HG02678 (cell line): ENCODE results near the gene ME3.
"Not testable (repeated sequence)": the region's sequence is repeated elsewhere in the genome, so short reads cannot be mapped to it uniquely, and the experiment has no call there.

Experiments
- ATAC-seq: cut with Tn5 transposase; IDR thresholded peaks from one replicate; pipeline ENCODE4 v1.9.1; 2021; ENCODE audit warnings: mild to moderate bottlenecking, moderate library complexity; ENCODE audit not compliant: unreplicated experiment

Gene ME3

DNA sequence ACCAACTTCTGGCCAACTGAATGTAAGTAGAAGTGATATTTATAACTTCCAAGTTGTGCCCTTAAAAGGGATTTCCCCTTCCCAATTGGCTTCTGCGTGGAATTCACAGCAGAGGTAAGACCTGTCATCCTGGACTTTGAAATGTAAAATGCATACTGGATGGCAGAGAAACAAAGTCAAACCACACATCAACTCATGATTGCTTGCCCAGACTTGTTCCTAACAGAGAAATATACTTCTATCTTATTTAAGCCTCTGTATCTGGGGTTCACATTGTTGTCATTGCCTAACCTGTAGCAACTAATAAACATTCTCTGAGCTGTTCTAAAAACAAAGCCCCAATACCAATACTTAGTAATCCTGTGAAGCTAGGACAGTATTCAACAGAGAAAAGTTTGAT lies 6.2 kb downstream of the ME3 start:
- ATAC-seq, result no peak

DNA sequence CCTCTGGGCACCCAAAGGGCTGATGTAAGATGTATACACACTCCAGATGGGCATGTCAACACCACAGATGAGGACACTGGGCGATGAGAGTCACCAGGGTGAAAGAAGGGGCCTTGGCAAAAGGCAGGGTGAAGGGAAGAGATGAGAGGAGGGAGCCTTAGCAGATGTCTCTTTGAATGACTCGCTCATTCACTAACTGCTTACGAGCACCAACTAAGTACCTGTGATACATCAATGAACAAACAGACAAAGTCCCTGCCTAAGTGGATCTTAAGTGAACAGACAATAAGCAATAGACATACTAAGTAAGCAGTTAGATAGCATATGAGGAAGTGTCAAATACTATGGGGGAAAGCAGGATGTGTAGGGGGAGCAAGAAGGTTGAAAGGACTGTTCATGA lies 7.5 kb downstream of the ME3 start:
- no peak for ATAC-seq

DNA sequence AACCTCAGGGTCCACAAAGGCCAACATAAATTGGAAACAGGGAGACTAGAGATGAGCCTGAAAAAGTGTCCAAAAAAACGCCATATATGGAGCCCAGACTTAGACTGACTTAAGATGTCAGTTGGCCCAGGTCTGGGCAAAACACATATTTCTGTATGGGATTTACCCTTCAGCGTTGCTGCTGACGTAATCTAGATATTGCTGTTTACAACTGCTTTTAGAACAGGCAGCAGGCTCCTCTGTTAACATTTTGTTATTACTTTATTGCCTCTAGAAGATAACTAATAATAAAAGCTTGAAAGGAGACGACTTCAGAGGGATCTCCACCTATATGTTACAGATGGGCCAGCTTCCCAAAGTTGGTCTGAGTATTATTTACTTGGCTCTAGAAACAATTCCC lies 8.7 kb downstream of the ME3 start:
- ATAC-seq, result no peak

DNA sequence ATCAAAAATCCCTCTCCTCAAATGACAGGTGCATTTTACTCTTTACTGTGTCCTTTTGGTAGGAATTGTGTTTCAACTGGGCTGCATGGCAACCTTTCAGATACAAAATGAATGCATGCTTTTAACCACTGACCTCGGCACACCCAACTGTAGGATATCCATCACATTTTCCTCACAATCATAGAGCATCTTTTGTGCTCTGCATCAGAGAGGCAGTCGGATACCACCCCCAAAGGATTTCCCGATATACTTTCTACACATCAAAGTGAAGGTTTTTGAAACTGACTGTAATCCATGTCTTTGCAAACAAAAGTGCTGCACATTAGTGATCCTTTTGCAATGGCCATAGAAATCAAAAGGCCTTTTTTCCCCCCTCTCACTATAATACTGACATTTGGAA lies 9.1 kb downstream of the ME3 start:
- no peak for ATAC-seq

DNA sequence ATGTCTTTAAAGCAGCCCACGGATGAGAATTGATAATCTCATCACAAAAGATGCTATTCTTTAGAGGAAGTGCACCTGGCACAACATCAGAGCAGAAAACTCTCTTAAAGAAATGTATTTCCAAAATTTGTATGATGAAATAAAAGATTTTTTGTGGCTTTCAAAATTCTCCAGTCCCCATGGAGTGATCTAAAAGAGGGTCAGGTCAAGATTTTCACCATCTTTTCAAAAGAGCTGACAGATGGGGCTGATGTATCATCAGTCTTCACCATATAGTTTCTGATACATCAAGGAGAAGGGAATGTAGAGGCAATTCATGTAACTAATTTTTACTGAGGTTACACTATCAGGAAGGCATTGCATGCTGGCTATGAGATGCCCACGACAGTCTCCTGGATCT lies 11.7 kb downstream of the ME3 start:
- no peak for ATAC-seq

DNA sequence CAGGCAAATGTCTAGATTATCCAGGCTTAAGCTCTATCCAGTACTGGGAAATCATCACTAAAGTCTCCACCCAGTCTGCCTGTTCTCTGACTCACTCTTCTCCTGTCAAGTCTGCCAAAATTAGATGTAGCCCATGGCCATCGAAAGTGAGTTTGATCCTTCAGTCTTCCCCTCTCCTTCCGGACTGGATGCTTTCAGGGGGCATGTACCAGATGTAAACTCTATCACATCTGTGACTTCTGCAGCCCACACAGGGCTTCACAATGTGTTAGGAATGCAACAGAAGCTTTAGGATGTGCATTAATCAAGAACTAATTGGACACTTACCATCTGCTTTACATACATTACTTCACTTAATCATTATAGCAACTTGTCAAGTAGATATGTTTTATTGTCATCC lies 12.3 kb downstream of the ME3 start:
- no peak for ATAC-seq

DNA sequence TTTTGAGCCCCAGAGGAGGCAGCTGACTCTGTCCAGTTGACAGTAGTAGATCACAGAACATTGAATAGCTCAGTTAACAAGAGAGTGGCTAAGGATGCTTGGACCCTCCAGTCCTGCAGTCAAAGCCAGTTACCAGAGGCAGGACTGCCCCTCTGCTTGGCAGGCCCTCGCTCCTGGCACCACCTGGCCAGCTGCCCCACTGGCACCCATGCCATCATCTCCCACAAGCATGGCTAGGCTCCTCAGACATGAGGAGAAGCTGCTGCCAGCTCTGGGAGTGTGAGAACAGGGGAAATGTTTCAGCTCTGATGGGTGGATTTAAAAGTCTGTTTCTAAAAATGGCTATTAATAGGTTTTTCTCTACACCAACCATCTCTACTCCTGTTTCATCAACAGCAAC lies 13.9 kb downstream of the ME3 start:
- ATAC-seq, result no peak

DNA sequence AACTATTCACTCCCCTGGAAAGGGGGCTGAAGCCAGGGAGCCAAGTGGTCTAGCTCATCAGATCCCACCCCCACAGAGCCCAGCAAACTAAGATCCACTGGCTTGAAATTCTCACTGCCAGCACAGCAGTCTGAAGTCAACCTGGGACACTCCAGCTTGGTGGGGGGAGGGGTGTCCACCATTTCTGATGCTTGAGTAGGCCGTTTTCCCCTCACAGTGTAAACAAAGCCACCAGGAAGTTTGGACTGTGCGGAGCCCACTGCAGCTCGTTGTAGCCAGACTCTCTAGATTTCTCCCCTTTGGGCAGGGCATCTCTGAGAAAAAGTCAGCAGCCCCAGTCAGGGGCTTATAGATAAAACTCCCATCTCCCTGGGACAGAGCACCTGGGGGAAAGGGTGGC lies 27.2 kb downstream of the ME3 start:
- not testable (repeated sequence) for ATAC-seq

DNA sequence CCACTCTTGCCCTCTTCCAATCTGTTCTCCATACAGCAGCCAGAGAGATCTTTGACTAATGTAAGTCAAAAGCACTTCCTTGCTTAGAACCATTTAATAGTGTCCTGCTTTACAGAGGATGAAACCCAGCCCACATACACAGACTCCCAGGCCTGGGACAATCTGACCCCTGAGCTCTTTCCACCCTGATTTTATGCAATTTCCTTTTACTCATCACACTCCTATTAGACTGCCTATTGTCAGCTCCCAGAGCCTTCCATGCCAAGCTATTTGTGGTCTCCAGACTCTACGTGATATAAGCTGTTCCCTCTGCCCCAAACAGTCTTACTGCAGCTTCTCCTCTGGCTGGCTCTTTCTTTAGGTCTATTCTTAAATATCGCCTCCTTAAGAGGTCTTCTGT lies 28.1 kb downstream of the ME3 start:
- no peak for ATAC-seq

DNA sequence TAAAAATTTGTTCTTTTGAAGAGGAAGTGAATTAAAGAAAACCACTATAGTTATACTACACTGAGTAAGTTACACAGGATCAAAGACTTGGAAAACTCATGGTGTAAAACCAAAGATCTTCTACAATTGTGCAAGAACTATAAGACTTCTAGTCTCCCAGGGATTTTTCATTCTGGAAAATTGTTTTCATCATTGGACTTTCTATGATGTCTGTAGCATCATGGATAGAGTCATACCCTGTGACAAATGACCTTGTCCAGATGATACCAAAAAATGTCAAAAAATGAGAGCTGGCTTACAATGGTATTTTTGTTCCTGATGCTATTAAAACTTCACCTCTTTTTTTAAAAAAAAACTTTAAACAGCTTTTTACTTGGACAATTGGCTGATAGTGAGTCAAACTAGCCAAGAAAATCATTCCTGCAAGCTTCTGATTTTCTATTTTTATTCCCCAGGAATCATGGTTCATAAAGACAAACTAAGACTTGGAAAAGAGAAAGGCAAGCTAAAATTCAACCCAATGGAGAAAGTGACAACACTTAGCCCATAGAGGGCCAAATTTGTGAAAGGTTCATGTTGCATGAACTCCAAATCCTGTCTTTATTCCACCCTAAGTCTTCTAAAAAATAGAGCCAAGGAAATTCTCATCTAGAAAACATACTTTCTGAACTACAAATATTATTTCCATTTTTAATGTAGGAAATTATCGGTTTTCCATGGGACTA lies 30.7 kb downstream of the ME3 start:
- ATAC-seq, result no peak

DNA sequence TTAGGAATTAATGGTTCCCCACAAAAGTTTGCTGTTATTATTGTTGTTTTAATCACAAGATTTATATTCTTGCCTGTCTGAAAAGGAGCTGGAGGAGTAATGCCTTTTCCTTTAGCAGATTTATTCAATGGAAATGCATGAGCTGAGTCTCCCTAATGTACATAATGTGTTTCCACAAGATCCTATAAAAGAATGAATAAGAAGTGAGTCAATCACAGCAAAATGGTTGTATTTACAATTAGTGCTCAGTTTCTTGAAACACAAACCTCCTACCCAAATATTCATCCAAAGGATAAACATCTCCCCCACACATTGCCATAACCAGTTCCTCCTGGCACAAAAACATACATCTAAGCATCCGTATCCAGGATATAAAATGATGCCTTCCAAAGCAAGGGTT lies 33.3 kb downstream of the ME3 start:
- no peak for ATAC-seq

DNA sequence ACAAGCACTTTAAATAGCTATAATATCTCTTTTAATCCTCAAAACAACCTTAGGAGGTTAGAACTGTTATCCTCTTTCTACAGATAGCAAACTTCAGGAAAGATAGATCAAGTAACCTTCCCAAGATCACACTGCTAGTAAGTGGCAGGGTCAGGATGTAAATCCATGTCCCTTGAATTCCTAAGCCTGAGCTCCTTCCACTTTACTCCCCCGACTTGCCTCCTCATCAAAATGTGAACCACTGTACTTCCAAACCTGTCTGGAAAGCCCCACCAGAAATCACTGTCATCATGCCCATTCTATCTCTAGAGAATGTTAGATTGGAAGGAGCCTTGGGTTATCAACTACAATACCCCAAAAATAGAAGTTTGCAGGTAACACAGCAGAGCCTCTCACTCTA lies 33.7 kb downstream of the ME3 start:
- no peak for ATAC-seq

DNA sequence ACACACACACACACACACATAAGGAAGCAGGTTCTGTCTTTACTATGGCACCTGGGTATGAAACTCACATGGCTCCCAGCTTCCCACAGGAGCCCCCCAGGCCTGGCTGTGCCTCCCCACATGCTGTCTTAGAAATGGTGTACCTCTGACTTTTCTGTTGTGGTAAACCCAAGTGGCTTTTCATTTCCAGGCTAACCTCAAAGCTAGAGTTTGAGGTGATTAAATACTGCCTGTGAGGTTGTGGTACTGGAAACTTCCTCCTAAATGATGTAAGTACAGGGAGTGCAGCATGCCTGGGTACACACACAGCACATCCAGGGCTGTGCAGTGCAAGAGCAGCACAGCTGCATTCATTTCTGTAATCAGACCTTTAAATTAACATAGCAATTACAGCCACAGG lies 34.4 kb downstream of the ME3 start:
- ATAC-seq, result no peak

DNA sequence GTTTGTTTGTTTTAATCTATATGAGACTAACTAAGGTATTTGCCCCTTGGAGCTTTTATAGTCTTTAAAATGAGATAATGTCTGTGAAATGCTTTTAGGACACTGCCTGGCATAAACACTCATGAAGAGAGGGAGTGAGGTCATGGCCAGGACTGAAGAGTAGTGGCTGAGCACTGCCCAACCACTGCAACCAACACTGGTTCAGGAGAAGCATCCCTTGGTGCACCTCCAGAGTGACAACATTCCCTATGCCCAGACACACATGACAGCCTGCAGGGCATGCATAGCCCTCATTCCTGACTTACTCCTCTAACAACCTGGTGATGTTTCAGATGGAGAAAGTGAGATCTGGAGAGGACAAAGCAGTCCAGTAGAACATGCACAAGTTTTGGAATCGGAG lies 36.1 kb downstream of the ME3 start:
- no peak for ATAC-seq

DNA sequence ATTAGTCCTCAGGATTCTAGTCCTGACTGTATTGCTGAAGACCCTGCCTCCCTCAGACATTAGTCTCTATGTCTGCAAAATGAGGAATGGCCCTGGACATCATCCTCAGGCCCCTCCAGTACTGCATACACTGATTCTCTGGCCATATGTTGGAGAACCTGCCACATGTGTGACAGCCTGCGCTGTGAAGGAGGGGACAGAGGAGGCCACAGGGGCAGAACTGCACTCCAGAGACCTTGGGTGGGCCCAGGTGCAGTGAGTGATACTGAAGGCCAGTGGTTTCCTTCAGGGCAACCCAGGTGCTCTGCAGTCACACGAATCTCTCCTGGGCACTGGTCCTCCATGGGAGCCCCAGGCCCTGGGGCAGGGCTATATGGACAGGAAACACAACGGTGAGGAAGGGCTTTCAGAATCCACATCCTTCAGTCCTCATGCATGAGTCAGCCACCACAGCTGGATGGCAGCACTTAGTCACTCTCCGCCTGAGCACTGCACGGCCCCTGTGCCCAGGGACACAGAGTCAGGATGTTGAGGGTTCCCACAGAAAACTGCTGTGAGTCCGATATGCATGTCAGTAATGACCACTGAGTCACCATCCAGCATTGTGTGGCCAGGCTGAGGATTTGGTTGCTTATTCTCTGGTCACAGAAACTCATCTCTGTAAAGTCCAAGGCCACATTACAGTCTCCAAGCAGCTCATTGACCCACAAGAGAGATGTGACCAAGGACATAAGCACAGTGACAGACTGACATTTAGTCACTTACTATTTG lies 39.7 kb downstream of the ME3 start:
- no peak for ATAC-seq

DNA sequence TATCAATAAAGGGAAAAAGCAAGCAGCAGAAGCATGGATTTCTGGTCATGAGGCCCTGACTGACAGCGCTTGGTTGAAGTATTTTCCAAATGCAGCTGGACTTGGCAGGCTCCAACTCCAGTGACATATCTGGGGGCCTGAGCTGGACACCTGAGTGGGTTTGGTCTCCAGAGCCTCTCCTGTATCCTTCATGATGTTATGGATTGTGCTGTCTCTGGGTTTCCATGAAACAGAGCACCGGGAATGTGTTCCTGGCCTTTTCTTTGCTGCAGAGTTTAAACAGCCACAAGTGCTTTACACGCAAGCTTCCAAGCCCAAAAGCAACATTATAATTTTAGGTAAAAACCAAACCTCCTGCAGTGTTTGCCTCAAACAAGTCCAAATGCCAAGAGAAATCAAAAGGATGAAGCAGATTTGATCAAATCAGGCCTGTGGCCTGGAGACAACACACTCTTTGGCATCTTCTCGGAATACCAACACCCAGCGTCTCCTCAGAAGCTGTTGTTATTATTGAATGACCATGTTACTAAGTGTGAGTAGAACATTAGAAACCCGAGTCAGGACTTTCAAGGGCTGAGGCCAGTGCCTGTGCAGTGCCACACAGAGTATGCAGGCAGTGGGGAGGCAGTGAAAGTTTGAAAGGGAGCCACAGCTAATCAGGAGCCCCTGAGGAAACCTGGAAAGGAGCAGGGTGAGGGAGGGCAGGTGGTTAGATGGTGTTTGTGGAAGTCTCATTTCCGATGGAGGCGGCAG lies 42.0 kb downstream of the ME3 start:
- ATAC-seq, result no peak

DNA sequence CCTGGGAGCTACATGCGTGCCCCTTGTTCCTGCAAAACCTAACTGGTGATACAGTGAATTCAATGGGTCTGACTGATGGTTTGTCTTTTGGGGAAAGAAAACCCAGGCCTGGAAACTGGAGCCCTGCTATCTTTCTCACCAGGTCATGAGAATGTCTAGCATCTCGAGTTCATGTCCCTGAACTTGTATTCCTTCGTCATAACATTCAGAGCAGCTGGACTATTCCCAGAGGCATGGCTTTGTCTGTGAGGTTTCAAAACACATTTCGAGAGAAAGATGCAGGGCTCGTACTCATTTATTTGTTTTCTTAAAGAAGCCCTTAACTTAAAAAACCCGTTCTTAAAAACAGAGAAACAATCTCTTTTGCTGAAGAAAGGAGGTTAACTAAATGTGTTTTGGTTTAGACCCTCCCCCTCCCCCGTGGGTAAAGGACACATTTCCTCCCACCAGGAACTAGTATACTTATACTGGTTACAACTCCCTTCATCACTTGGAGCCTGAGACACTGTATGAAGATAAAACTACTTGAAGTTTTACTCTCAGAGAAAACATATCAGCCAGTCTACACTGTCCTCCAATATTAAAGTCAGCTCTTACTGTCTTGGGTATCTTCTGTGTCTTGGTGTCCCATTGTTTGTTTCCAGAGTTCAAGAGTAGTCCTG lies 43.2 kb downstream of the ME3 start:
- ATAC-seq, result no peak

DNA sequence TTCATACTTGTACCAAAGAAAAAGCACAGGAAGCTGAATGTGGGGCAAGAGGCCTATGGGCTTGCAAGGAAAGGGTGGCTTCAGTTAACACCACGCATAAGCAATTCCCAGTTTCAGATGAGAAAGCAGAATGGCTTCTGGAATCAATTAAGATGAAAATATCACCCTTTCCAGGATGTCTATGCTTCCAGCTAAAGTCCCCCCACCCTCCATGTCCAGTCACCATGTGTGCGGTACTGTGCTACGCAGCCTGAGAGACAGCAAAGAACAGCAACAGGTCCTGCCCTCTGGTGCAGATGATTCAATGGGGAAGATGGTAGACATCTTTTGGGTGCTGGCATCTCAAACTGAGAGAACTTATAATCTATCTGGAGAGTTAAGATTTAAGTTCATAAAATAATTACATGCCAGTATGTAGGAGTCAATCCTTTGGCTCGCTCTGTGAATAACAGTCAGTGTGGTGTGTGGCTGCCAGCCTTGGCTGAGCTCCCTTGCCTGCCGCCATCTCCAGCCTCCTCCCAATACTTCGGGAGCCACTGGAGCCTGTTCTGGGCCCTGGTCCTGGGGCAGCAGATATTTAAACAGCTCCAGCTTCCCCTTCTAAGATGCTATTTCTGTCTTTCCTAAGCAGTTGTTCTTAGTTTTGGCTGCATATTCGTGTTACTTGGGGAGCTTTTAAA lies 44.5 kb downstream of the ME3 start:
- ATAC-seq, result no peak

DNA sequence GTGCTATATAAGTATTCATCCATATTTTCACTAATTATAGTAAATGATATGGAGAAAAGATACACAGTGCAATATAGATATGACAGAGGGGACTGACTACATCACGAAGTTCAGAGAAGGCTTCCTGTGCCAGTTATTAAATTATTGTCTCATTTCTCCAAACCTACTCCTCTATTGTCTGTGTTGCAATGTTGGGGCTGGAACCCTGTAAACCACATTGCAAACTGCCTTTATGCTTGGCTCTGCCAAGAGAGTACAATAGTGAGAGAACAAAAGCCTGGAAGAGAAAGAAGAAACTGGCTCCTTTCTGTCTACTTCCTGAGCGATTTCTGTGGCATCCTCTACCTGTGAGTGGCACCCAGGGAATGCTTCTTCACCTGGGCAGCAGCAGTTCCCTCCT lies 46.4 kb downstream of the ME3 start:
- no peak for ATAC-seq

DNA sequence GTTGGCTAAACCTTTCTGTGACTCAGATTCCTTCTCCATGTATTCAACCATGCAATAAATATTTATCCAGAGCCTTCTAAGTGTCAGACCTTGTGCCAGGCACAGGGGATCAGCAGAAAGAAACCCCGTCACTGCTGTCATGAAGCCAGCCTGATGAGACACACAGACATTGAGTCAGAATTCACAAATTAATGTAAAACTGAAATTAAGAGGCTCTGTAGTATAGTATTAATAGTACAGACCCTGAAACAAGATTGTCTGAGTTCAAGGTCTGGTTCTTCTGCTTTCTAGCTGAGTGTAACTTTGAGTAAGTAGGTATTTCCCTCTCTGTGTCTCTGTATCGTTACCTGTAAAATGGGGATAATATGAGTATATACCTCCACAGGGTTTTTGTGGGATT lies 46.9 kb downstream of the ME3 start:
- ATAC-seq, result no peak

DNA sequence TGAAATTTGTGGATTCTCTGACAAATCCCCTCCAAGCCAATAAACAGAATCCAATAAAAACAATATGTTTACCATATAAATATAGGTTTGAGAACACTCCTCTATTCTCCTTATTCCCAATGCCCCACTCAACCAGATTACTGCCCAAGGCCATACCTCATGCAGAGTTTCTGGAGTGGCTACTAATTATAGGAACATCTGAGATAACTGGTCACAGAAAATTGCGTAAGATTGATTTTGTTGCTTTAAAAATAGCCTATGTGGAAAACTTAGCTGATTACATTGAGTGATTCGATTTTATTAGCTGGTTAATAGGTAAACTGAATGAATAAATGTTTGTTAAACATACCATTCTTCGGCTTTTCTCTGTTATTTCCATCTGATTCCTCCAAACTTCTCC lies 48.0 kb downstream of the ME3 start:
- no peak for ATAC-seq
